GM19043 (cell line): ENCODE results near the gene CAPG.

Experiments used
- ATAC-seq: cut with Tn5 transposase; IDR thresholded peaks from one replicate; pipeline ENCODE4 v1.9.1; 2021; ENCODE audit warnings: low read depth; ENCODE audit not compliant: unreplicated experiment

The CAPG gene

GRCh38 chr2:85439025-85439472 lies 28.9 kb upstream of the CAPG start:
- ATAC-seq: no peak

DNA sequence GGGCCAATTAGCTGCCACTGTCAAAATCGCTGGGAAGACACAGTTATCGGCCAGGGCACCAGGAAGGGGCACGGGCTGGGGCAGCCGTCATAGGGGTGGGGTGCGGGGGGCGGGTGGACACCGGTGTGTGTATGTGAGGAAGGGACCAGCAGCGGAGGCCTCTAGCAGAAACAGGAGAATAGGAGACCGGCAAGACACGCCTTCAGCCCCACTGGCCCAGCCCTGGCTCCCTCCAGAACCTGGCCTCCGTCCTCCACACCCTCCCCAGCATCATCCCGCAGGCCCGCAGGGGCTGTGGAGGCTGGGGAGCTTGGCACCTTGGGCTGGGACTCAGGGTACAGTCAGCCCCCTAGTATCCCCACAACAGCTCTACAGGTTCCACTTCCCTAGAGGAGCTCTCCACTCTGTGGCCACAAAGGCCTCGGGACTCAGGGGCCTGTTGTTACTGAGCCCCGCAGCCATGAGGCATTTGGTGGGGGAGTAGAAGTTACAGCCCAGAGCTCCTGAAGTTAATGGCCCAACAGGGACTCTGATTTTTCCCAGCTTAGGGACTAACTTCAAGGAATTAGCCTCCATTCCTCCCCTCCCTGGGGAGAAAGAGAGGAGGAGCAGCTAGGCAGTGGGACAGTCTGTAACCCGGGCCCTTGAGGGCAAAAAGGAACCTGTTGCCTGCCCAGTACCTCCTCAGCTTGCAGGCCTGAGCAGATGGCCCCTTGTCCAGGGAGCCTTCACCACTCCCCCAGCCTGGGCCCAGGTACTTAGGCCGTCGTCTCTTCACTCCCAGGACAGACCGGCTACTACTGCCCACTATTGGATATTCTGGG lies 28.2 kb upstream of the CAPG start:
- no peak for ATAC-seq

- peak; percentile 80 for ATAC-seq
These were observed 27.5 kb upstream of the CAPG start for GRCh38 chr2:85437488-85438200.

GRCh38 chr2:85436836-85437487 lies 26.8 kb upstream of the CAPG start:
- ATAC-seq: no peak

DNA sequence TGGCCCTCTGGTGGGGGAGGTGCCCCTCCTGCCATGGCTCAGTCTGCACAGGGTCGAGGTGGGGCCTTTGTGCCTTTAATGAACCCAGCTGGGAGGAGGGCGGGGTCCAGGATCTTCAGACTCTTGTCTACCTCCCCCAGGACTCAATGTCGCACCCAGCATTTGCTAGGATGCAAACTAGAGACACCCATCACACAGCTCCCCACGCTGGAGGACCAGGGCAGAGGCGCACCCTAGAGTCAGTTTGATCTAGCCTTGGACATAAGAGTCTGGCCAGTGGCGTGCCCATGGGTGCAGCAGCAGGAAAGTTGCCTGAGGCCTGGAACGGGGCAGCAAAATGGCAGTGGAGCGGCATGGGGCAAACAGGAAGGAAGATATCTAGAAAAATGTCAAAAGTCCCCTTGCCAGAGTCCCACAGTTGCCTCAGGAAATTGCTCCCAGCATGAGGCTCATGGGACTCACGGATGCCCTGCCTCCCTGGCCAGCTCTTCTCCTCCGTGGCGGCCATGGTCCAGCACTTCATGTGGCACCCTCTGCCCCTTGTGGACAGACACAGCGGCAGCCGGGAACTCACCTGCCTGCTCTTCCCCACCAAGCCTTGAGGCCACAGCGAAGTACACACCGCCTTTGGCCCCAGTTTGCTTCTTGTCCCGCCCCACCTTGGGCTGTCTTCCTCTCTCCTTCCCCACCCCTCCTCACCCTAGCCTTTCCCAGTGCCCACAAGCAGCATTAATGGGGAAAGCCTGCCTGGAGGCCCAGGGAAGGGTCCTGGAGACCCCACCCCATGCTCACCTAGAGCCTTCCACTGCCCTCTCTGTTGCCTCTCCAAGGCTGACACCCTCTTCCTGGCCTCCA lies 26.0 kb upstream of the CAPG start:
- no peak for ATAC-seq

DNA sequence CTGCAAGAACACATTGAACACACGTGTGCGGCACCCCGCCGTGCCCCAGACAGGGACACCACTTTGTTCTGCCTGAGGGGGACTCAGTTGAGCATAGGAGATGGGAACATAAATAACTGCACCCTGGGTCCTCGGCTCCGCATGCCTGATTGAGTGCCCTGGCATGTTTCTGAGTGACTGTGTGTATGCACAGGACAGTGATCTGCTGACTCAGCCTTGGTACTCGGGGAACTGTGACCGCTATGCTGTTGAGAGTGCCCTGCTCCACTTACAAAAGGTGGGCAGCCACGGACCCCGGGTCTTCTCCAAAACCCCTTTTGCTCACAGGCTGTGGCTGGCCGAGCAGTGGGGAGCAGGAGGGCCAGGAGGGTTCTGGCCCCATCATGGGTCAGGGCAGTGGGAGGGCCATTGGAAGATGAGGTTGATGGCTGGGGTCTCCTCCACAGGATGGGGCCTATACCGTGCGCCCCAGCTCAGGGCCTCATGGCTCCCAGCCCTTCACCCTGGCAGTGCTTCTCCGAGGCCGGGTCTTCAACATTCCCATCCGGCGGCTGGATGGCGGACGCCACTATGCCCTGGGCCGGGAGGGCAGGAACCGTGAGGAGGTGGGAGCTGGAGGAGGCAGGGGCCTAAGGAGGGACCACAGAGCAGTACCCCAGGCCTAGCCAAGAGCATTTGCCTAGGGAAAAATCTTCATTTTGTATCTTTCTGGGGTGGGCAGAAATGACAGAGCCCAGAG lies 25.2 kb upstream of the CAPG start:
- no peak for ATAC-seq

GRCh38 chr2:85434696-85435095 lies 24.5 kb upstream of the CAPG start:
- ATAC-seq: no peak

- no peak for ATAC-seq
These were observed 23.4 kb upstream of the CAPG start for GRCh38 chr2:85433511-85434089.

GRCh38 chr2:85431570-85432205 lies 21.5 kb upstream of the CAPG start:
- ATAC-seq: no peak

DNA sequence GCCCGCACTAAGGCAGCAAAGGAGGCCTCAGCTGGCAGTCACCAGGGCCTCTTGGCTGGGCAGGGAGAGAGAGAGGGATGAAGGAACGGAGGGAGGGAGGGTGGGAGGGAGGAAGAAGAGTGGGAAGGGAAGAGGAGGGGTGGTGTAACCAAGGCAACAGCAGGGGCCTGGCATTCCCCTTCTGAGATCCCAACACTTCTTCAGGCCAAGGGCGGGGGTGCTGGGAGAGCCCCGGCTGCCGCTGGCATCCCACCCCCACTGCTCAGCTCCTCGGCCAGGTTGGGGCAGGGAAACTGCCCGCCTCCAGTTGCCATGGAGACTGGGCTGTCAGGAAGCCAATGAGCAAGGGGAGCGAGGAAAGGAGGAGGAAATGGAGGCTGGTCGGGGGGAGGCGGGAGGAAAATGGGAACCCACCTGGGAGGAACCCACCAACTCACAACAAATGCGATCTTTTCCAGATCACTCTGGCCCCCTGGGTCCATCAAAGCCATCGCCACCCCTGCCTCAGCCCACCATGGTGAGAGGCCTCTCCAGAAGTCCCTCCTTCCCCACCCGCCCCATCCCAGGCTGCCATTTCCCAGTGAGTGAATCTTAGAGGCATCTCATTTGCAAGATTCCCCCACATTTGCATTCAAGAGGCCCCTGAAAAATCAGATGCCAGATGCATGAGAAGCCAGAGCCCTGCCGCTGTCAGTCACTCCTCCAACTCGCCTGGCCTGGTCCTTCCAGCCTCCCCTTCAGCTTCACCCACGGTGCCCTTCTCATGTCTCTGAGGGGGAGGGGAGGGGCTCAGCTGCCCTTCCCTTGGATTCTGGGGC lies 20.8 kb upstream of the CAPG start:
- ATAC-seq: no peak

GRCh38 chr2:85429924-85430289 lies 19.7 kb upstream of the CAPG start:
- ATAC-seq: no peak

GRCh38 chr2:85429213-85429923 lies 19.2 kb upstream of the CAPG start:
- no peak for ATAC-seq

- no peak for ATAC-seq
These were observed 18.2 kb upstream of the CAPG start for GRCh38 chr2:85428343-85428881.

DNA sequence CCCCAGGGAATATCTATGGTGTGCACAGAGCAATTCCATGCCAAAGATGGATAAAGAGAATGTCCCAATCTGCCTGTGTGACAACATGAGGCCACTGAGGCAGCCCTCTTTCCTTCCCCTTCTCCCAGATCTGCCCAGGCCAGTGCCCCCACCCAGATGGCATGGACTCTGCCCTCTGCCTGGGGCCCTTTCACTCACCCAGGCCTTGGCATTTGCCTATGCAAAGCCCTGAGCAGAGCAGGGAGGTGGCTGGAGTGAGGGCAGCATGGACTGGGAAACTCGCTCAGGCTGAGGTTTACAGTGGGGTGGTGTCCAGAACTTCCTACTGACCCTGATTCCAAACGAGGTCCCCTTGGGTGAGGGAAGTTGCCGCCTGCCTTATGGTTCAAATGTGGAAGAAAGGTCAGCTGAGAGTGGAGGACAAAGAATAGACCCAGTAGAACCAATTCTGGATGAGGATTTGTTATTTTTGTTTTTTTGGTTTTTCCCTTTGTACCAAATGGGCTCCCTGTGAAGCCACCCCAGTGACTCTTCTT lies 17.2 kb upstream of the CAPG start:
- no peak for ATAC-seq

- no peak for ATAC-seq
These were observed 15.4 kb upstream of the CAPG start for GRCh38 chr2:85425588-85425987.

- no peak for ATAC-seq
These were observed 13.4 kb upstream of the CAPG start for GRCh38 chr2:85423525-85423924.

- no peak for ATAC-seq
These were observed 11.9 kb upstream of the CAPG start for GRCh38 chr2:85422072-85422457.
